Kidney (tissue), 14 donors: ENCODE measurements around the gene ATE1. TPM values are rescaled to one million over a fixed set of nuclear protein-coding genes. Genes with fewer than 3 reads are reported as not detected.

ENCODE experiments used
- DNase-seq, 5 donors: peaks; one replicate each; pipeline ENCODE4 v3.0.0-alpha.2; 2013 to 2020
- FAIRE-seq: peaks from 2 replicates; lab custom pipeline; 2012; peaks lifted over from hg19 to GRCh38; lab: Jason Lieb, UNC
- H3K27ac ChIP-seq, 2 donors: one replicate each; pipeline ENCODE4 v1.7.0; 2013; ENCODE audit warnings: low read depth in 2 of 2, low read length in 2 of 2, inconsistent platforms in 1 of 2
- H3K27me3 ChIP-seq: one replicate; pipeline ENCODE4 v1.7.1; 2013; ENCODE audit warnings: low read length, inconsistent platforms; ENCODE audit not compliant: control insufficient read depth, insufficient read depth
- H3K36me3 ChIP-seq, 3 donors: one replicate each; pipeline versions ENCODE4 v1.7.0 to v1.7.1; 2013; ENCODE audit warnings: low read length in 3 of 3, control low read depth in 1 of 3, inconsistent platforms in 1 of 3; ENCODE audit not compliant: insufficient read depth in 3 of 3, control insufficient read depth in 2 of 3
- H3K4me1 ChIP-seq, 3 donors: one replicate each; pipeline versions ENCODE4 v1.7.0 to v1.7.1; 2013; ENCODE audit warnings: low read length in 3 of 3, inconsistent platforms in 1 of 3, low read depth in 1 of 3; ENCODE audit not compliant: control insufficient read depth in 2 of 3, insufficient read depth in 2 of 3
- H3K4me3 ChIP-seq, 3 donors: one replicate each; pipeline versions ENCODE4 v1.7.0 to v1.8.1; 2013; ENCODE audit warnings: low read length in 3 of 3, control low read depth in 1 of 3, inconsistent platforms in 1 of 3
- H3K9ac ChIP-seq, 3 donors: one replicate each; pipeline versions ENCODE4 v1.7.0 to v1.7.1; 2013; ENCODE audit warnings: low read length in 3 of 3, control low read depth in 1 of 3, inconsistent platforms in 1 of 3
- H3K9me3 ChIP-seq, 3 donors: one replicate each; pipeline versions ENCODE4 v1.7.0 to v1.7.1; 2013; ENCODE audit warnings: low read length in 3 of 3, control low read depth in 1 of 3, inconsistent platforms in 1 of 3; ENCODE audit not compliant: control insufficient read depth in 2 of 3, insufficient read depth in 1 of 3
- CTCF ChIP-seq: IDR thresholded peaks from 3 replicates; pipeline ENCODE4 v1.5.1; 2012; ENCODE audit warnings: mild to moderate bottlenecking, moderate library complexity, borderline replicate concordance; ENCODE audit not compliant: insufficient read depth; ENCODE audit errors: extremely low read depth
- intact Hi-C: fragments of 100-400 bp; cut with DNase I; formaldehyde crosslinking; loops from one replicate; pipeline ENCODE4 v1.11.1; 2022
- polyA plus RNA-seq: library from polyadenylated mRNA; stranded (reverse); fragments of 350-450 nt; fragmentation: Illumina TruSeq; extraction: RNeasy Lipid Tissue Mini Kit (QIAGEN cat#74804); gene quantifications from one replicate; pipeline ENCODE4 v1.2.3, GENCODE V29; 2014; ENCODE audit warnings: low read depth, low replicate concordance; ENCODE audit not compliant: insufficient read depth
- total RNA-seq: library from RNA; stranded (reverse); fragmentation: NEBNext Ultra II Directional; extraction: Animal tissue kit (Norgen Biotek cat#: 25700); gene quantifications from one replicate; pipeline ENCODE4 v1.2.1, GENCODE V29; 2021
- donor health status: control.
- donor health status: control.
- donor health status: control.
- donor health status: control.
- donor health status: control.
- donor health status: DM: yes; HTN: yes; CAD: no.
- donor health status: Normal renal cell carcinoma (clear cell type).

ATE1 gene
- total and polyA plus RNA-seq, 2 donors from 2014 or later = 9.8 to 31.0 TPM

GRCh38 chr10:121956111-121957061 lies 28.6 kb upstream of the ATE1 start:
- Histone ChIP-seq H3K27me3 (no peaks in the 10 kb centered on the region), H3K9me3 (no peaks in the 10 kb centered on the region), H3K27ac (no peak overlapping the region), H3K9ac (no peak overlapping the region), H3K36me3 (peaks cover 0 to 4% (median 0%) of the 10 kb centered on the region in 3 donors), H3K4me3 (no peak overlapping the region), H3K4me1 (no peaks in the 10 kb centered on the region)
- intact Hi-C loops = no loop called here
- DNase-seq (peak in 3 of 5 donors; percentile 66 to 89 (median 85)), FAIRE-seq (no peak)
- TF ChIP-seq CTCF = no peak

- Histone ChIP-seq H3K27me3 (no peaks in the 10 kb centered on the region), H3K36me3 (peaks cover 0 to 4% (median 0%) of the 10 kb centered on the region in 3 donors), H3K9ac (no peak overlapping the region), H3K4me1 (no peaks in the 10 kb centered on the region), H3K4me3 (no peak overlapping the region), H3K27ac (no peak overlapping the region), H3K9me3 (no peaks in the 10 kb centered on the region)
- FAIRE-seq = no peak
- intact Hi-C loops = no loop called here
- no peak for TF ChIP-seq CTCF
- no peak for DNase-seq
These were observed 24.4 kb upstream of the ATE1 start for GRCh38 chr10:121952226-121952625.

GRCh38 chr10:121949451-121949850 lies 21.6 kb upstream of the ATE1 start:
- Histone ChIP-seq H3K9ac (no peak overlapping the region), H3K4me1 (no peaks in the 10 kb centered on the region), H3K27me3 (no peaks in the 10 kb centered on the region), H3K27ac (no peak overlapping the region), H3K4me3 (no peak overlapping the region), H3K9me3 (no peaks in the 10 kb centered on the region), H3K36me3 (no peaks in the 10 kb centered on the region)
- TF ChIP-seq CTCF = no peak
- FAIRE-seq = no peak
- intact Hi-C loops = no loop called here
- peak in 1 of 5 donors; percentile 58 for DNase-seq
